Vagina (tissue), 2 donors: ENCODE results near the gene KIAA1549.

Source experiments
- CTCF ChIP-seq, 3 experiments: fragments of 450-650 bp in 2 of 3; fragments of 200-600 bp in 1 of 3; sonication (generic) in 1 of 3; IDR thresholded peaks; one replicate each; pipeline ENCODE4 v1.5.1; 2017 to 2019; ENCODE audit warnings: antibody characterized with exemption in 3 of 3, mild to moderate bottlenecking in 2 of 3, moderate library complexity in 2 of 3
- POLR2AphosphoS5 ChIP-seq, 2 donors: sonication (generic); formaldehyde crosslinking; IDR thresholded peaks; one replicate each; pipeline ENCODE4 v1.9.0; 2017; ENCODE audit warnings: antibody characterized with exemption in 2 of 2, mild to moderate bottlenecking in 2 of 2, low read depth in 1 of 2; ENCODE audit not compliant: insufficient read depth in 1 of 2

GRCh38 chr7:138871814-138872090 lies 109.4 kb downstream of the KIAA1549 start:
- TF ChIP-seq POLR2AphosphoS5 (IDR thresholded peaks at IDR 0.05; ENCODE audit: insufficient read depth in 1 of 2, low read depth in 1 of 2) (no peak), CTCF (IDR thresholded peaks at IDR 0.05) (no peak)
